Body of pancreas (tissue), 4 donors: ENCODE results near the gene ERVW-1. TPM values are rescaled to one million over a fixed set of nuclear protein-coding genes. Genes with fewer than 3 reads are reported as not detected.
"Not testable (repeated sequence)": the region's sequence is repeated elsewhere in the genome, so short reads cannot be mapped to it uniquely, and the experiment has no call there.

ENCODE experiments used
- ATAC-seq: fragments of 150-250 bp; one replicate; pipeline ENCODE4 v1.9.1; 2016
- DNase-seq, 4 donors: peaks; one replicate each; pipeline ENCODE4 v3.0.0-alpha.2; 2019
- H3K27ac ChIP-seq, 4 donors: fragments of 200-600 bp; sonication (generic); 1 replicate in 3 of 4; 2 replicates in 1 of 4; pipeline versions ENCODE4 v1.5.1 to v1.6.1; 2016 to 2019; ENCODE audit warnings: mild to moderate bottlenecking in 1 of 4, mixed read lengths in 1 of 4, moderate library complexity in 1 of 4
- H3K27me3 ChIP-seq, 2 donors: fragments of 200-600 bp; sonication (generic); one replicate each; pipeline ENCODE4 v1.6.0; 2016; ENCODE audit warnings: mild to moderate bottlenecking in 1 of 2
- H3K36me3 ChIP-seq, 2 donors: fragments of 200-600 bp; sonication (generic); replicated peaks in 1 of 2; 2 replicates each; pipeline ENCODE4 v1.5.1; 2016; ENCODE audit warnings: low read depth in 2 of 2; ENCODE audit not compliant: insufficient read depth in 1 of 2
- H3K4me1 ChIP-seq: fragments of 200-600 bp; sonication (generic); one replicate; pipeline ENCODE4 v1.6.0; 2016
- H3K4me3 ChIP-seq, 2 donors: fragments of 200-600 bp; sonication (generic); 1 replicate in 1 of 2; 2 replicates in 1 of 2; pipeline ENCODE4 v1.5.1; 2016 to 2019
- H3K9me3 ChIP-seq, 3 donors: fragments of 200-600 bp; sonication (generic); 1 replicate in 2 of 3; 2 replicates in 1 of 3; pipeline ENCODE4 v1.5.1; 2016
- POLR2A ChIP-seq, 3 donors: fragments of 450-650 bp; IDR thresholded peaks; one replicate each; pipeline ENCODE4 v1.6.1; 2016; ENCODE audit warnings: antibody characterized with exemption in 3 of 3, mild to moderate bottlenecking in 2 of 3
- WGBS, 2 donors: methylation state at CpG; one replicate each; pipeline ENCODE4 v1.1.5; 2017; 5-methylcytosine and 5-hydroxymethylcytosine counted together
- intact Hi-C: fragments of 100-400 bp; cut with DNase I; formaldehyde crosslinking; loops from one replicate; pipeline ENCODE4 v1.15.1; 2023
- total RNA-seq, 2 donors: library from RNA; depleted of rRNA; stranded (reverse); fragments of >200 nt; gene quantifications; one replicate each; pipeline ENCODE4 v1.1.0, GENCODE V29; 2016
- TF ChIP-seq, protein P1 (sequence below), 7 experiments: fragments of 450-650 bp in 4 of 7; fragments of 200-600 bp in 3 of 7; sonication (generic) in 3 of 7; IDR thresholded peaks; one replicate each; pipeline ENCODE4 v1.5.1; 2016 to 2019; ENCODE audit warnings: antibody characterized with exemption in 7 of 7

Gene ERVW-1
- total RNA-seq, 2 donors from 2014 or later = not detected

DNA sequence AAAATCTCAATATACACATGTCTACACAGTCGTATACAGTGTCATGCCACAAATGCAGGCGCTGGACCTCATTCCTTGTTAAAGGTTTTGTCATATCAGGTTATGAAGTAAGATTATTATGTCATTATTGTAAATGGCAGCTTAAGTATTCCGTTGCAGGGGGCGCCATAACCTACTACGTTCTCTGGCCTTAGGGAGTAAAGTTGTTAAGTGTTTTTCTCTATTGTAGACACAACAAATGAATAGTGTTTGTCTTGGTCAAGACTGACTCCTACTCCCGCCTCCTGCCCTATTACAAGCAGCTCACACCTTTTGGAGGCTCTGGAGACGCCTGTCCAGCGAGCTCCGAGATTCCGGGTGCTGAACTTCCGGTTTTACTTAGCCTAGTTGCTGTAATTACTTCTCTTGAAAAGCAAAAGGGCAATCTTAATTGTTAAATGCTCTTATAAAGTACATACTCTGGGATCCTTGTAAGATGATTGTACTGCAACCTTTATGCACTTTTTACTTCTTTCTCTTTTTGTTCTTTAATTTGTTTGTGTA is 29.5 kb downstream of the ERVW-1 start:
- Histone ChIP-seq H3K36me3 (peaks cover 0 to 12% of the 10 kb centered on the region in 2 donors), H3K4me1 (peaks cover 25% of the 10 kb centered on the region), H3K9me3 (no peaks in the 10 kb centered on the region), H3K27me3 (no peaks in the 10 kb centered on the region), H3K27ac (peak overlapping the region; percentile 91 to 99 (median 97)), H3K4me3 (peak overlapping the region; percentile 67 to 91)
- DNase-seq (peak; percentile 67 to 74 (median 70)), ATAC-seq (peak; percentile 55)
- intact Hi-C loops = no loop called here
- peak in 2 of 3 donors; percentile 38 to 49 for TF ChIP-seq POLR2A (IDR thresholded peaks at IDR 0.05)
- TF ChIP-seq, protein P1, sequence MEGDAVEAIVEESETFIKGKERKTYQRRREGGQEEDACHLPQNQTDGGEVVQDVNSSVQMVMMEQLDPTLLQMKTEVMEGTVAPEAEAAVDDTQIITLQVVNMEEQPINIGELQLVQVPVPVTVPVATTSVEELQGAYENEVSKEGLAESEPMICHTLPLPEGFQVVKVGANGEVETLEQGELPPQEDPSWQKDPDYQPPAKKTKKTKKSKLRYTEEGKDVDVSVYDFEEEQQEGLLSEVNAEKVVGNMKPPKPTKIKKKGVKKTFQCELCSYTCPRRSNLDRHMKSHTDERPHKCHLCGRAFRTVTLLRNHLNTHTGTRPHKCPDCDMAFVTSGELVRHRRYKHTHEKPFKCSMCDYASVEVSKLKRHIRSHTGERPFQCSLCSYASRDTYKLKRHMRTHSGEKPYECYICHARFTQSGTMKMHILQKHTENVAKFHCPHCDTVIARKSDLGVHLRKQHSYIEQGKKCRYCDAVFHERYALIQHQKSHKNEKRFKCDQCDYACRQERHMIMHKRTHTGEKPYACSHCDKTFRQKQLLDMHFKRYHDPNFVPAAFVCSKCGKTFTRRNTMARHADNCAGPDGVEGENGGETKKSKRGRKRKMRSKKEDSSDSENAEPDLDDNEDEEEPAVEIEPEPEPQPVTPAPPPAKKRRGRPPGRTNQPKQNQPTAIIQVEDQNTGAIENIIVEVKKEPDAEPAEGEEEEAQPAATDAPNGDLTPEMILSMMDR (IDR thresholded peaks at IDR 0.05) = peak in 6 of 7 experiments; percentile 11 to 55 (median 38)
- WGBS, 2 donors = 1% methylated on average over 11 of the region's 11 CpGs

DNA sequence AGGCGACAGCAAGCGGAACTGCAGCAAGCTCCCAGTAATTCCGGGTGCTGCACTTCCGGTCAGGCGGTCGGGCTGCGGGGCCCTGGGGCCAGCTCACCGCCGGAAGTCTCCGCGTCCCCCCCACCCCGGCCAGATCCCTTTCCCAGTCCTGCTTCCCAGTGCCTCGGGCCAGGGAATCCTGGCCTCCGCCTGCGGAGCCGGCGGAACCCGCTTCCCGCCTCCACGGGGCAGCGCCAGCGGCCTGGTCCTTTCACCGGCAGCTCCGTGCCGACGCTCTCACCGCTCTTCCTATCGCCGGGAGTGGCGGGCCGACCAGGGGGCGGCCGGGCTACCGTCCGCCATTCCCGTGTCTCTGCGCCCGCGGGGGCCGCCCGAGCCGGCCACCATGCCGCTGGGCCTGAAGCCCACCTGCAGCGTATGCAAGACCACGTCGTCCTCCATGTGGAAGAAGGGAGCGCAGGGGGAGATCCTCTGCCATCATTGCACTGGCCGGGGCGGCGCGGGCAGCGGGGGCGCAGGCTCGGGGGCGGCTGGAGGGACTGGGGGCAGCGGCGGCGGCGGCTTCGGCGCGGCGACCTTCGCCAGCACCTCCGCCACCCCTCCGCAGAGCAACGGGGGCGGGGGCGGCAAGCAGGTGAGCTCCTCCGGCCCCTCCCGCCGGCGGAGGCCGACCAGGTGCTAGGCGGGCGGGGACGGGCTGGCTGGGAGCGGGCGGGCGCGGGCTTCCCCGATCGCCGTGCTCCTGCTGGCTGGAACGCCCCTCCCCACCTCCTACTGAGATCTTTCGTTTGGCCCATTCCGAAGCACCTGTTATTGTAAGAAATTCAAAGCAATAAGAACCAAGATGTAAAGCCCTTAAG is 30.2 kb downstream of the ERVW-1 start, which contains the start of gene GATAD1:
GATAD1 (plus strand) TSS at position 138 of the 860 bp plus-strand sequence; CDS start at position 386, 248 bp downstream.
- WGBS, 2 donors = 0% methylated on average over 26 to 70 of the region's 87 CpGs
- H3K4me3 ChIP-seq = peak within 1 kb of the TSS; percentile 67 to 91
- intact Hi-C loops = no loop called here

DNA sequence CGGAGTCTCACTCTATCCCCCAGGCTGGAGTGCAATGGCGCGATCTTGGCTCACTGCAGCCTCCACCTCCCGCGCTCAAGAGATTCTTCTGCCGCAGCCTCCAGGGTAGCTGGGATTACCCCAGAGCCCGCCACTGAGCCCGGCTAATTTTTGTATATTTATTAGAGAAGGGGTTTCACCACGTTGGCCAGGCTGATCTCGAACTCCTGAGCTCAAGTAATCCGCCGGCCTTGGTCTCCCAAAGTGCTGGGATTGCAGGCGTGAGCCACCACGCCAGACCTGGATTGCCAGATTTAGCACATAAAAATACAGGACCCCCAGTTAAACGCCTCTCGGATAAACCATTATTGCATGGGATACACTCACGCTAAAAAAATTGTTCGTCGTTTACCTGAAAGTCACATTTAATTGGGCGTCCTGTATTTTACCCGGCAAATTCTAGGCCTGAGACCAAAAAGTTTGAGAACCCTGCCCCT is 30.8 kb downstream of the ERVW-1 start:
- Histone ChIP-seq H3K4me3 (peak overlapping the region in 1 of 2 donors; percentile 91), H3K27ac (peak overlapping the region; percentile 91 to 99 (median 97)), H3K27me3 (no peaks in the 10 kb centered on the region), H3K4me1 (peaks cover 25% of the 10 kb centered on the region), H3K36me3 (peaks cover 0 to 5% of the 10 kb centered on the region in 2 donors), H3K9me3 (no peaks in the 10 kb centered on the region)
- intact Hi-C loops = no loop called here
- ATAC-seq = no peak
- 44 to 47% methylated on average over 21 of the region's 21 CpGs for WGBS, 2 donors
- peak in 1 of 4 donors; percentile 4 for DNase-seq
- TF ChIP-seq, protein P1 (IDR thresholded peaks at IDR 0.05) = peak in 1 of 7 experiments; percentile 93
- TF ChIP-seq POLR2A (IDR thresholded peaks at IDR 0.05) = no peak

More for the DNA sequence above, 30.2 kb downstream of the ERVW-1 start, which contains the start of gene GATAD1:
- Histone ChIP-seq H3K27ac (peak within 1 kb of the TSS; percentile 91 to 99 (median 97)), H3K27me3 (no peaks in the 10 kb centered on the region), H3K4me1 (peaks cover 25% of the 10 kb centered on the region), H3K9me3 (no peaks in the 10 kb centered on the region), H3K36me3 (peaks cover 0 to 7% of the 10 kb centered on the region in 2 donors)
- peak; percentile 83 to 93 (median 90) for TF ChIP-seq POLR2A (IDR thresholded peaks at IDR 0.05)
- TF ChIP-seq, protein P1 (IDR thresholded peaks at IDR 0.05) = peak in 6 of 7 experiments; percentile 78 to 99 (median 98)
- peak; percentile 93 for ATAC-seq
- peak; percentile 91 to 94 (median 94) for DNase-seq

DNA sequence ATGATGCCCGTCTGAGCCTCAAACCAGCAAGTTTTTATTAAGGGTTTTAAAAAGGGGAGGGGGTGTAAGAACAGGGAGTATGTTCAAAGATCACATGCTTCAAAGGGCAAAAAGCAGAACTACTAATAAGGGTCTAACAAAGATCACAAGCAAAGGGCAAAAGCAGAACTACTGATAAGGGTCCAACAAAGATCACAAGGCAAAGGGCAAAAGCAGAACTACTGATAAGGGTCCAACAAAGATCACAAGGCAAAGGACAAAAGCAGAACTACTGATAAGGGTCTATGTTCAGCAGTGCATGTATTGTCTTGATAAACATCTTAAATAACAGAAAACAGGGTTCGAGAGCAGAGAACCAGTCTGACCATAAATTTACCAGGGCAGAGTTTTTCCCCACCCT is 35.0 kb downstream of the ERVW-1 start:
- DNase-seq, intact Hi-C loops, H3K27me3 ChIP-seq, H3K27ac ChIP-seq, ATAC-seq, H3K4me1 ChIP-seq, H3K36me3 ChIP-seq, H3K9me3 ChIP-seq, H3K4me3 ChIP-seq: not testable (repeated sequence)
- 88% methylated on average over 2 of the region's 2 CpGs for WGBS, 2 donors

DNA sequence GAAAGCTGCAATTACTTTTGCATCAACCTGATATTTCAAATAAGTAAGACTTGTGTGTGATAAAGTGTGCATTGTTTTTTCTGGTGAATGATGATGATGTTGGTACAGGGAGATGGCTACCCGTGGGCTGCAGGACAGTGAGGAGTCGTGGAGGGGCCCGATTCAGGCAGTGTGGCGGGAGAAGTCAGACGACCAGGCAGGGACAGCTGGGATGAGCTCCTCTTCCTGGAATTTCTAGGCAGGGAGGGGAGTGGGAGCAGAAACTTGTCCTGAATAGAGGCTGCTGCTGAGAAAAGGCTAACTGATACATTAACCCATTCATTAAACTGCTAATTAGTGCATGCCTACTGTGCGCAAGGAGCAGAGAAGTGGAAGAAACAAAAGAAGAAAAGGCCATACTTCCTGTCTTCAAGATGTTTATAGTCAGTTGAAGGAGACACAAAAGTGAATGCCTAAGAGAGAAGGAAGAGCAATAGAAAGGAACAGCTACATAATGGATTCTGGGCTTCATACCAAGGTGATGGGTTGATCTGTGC is 39.7 kb downstream of the ERVW-1 start:
- TF ChIP-seq POLR2A (IDR thresholded peaks at IDR 0.05) = no peak
- TF ChIP-seq, protein P1 (IDR thresholded peaks at IDR 0.05) = no peak
- DNase-seq (no peak), ATAC-seq (no peak)
- H3K27me3 ChIP-seq = no peaks in the 10 kb centered on the region
- intact Hi-C loops = no loop called here
- H3K9me3 ChIP-seq = no peaks in the 10 kb centered on the region
- 69 to 72% methylated on average over 6 of the region's 6 CpGs for WGBS, 2 donors
- no peaks in the 10 kb centered on the region for H3K36me3 ChIP-seq
- no peaks in the 10 kb centered on the region for H3K4me1 ChIP-seq
- no peak overlapping the region for H3K27ac ChIP-seq
- no peak overlapping the region for H3K4me3 ChIP-seq
